ENCODE results near the gene HECTD4.
"Not testable (repeated sequence)": the region's sequence is repeated elsewhere in the genome, so short reads cannot be mapped to it uniquely, and the experiment has no call there.

HECTD4 gene

DNA sequence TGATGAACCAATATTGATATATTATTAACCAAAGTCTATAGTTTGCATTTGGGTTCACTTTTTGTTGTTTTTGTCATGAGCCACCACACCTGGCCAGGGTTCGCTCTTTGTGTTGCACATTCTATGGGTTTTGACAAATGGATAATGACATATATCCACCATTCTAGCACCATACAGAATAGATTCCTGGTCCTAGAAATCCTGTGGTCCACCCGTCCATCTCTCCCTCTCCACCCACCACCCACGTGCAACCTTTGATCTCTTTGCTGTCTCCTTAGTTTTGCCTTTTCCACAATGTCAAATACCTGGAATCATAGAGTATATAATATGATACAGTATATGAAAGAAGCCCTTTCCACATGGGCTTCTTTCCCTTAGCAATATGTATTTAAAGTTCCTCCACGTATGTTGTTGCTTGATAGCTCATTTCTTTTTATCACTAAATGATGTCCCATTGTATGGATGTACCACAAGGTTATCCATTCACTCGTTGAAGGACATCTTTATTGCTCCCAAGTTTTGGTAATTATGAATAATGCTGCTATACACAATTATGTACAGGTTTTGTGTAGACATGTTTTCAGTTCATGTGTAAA lies 19.8 kb upstream of the HECTD4 start:
- no peak for DNase-seq

DNA sequence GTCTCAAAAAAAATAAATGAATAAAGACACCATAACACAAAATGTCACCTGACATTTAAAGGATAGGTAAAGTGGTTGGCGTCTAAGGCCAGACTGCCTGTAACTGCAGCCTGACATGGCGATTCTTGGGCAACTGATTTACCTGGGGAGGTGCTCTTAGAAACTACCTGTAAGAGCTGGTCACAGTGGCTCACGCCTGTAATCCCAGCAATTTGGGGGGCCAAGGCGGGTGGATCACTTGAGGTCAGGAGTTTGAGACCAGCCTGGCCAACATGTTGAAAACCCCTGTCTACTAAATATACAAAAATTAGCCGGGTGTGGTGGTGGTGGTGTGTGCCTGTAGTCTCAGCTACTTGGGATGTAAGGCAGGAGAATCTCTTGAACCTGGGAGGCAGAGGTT lies 18.8 kb upstream of the HECTD4 start:
- no peak for DNase-seq

DNA sequence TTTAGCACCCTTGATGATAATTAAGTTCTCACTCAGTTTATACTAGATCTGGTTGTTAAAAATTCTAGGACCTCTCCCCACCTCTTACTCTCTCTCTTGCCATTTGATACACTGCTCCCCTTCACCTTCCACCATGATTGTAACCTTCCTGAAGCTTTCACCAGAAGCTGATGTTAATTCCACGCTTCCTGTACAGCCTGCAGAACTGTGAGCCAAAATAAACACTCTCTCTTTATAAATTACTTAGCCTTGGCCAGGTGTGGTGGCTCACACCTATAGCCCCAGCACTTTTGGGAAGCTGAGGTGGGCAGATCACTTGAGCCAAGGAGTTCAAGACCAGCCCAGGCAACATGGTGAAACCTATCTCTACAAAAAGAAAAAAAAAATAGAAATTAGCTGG lies 11.1 kb upstream of the HECTD4 start:
- no peak for DNase-seq

DNA sequence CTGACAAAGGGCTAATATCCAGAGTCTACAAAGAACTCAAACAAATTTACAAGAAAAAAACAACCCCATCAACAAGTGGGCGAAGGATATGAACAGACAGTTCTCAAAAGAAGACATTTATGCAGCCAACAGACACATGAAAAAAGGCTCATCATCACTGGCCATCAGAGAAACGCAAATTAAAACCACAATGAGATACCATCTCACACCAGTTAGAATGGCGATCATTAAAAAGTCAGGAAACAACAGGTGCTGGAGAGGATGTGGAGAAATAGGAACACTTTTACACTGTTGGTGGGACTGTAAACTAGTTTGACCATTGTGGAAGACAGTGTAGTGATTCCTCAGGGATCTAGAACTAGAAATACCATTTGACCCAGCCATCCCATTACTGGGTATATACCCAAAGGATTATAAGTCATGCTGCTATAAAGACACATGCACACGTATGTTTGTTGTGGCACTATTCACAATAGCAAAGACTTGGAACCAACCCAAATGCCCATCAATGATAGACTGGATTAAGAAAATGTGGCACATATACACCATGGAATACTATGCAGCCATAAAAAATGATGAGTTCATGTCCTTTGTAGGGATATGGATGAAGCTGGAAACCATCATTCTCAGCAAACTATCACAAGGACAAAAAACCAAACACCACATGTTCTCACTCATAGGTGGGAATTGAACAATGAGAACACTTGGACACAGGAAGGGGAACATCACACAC lies 7.9 kb upstream of the HECTD4 start:
- not testable (repeated sequence) for DNase-seq

DNA sequence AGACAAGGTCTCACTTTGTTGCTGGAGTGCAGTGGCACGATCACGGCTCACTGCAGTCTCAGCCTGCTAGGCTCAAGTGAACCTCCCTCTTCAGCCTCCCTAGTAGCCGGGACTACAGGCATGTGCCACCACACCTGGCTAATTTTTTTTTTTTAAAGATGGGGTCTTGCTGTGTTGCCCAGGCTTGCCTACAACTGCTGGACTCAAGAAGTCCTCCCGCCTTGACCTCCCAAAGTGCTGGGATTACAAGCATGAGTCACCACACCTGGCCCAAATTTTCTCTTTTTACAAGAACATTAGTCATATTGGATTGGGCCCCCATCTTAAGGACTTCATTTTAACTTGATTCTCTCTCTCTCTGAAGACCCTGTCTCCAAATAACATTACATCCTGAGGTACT lies 7.0 kb upstream of the HECTD4 start:
- DNase-seq = no peak

DNA sequence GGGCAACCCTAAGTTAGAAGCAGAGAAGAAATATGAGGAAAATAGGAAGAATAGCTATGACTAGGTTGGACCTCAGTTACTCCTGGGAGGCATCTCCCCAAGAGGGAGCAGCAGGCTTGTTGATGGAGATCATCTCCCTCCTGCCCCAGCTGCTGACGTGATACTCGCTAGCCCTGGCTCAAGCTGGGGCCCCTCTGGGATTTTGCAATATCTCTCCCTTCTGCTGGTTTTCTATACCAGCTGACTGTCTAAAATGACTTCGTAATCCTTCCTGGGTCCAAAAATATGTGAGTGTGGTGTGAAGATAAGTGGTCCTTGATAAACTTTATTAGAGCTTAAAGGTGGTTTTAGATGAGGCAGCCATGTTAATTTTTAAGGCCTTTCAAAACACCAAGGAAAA lies 4.5 kb upstream of the HECTD4 start:
- DNase-seq = no peak

DNA sequence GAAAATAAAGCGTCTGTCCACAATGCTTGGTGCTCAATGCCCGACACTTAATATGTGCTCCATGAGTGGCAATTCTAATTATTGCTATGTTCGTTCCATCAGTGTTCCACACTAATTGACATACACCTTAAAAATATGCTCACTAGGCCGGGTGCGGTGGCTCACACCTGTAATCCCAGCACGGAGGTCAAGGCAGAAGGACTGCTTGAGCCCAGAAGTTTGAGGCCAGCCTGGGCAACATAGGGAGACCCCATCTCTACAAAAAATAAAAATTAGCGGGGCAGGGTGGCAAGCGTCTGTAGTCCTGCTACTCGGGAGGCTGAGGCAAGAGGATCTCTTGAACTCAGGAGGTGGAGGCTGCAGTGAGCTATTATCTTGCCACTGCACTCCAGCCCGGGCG lies 635 bp upstream of the HECTD4 start:
- no peak for DNase-seq

DNA sequence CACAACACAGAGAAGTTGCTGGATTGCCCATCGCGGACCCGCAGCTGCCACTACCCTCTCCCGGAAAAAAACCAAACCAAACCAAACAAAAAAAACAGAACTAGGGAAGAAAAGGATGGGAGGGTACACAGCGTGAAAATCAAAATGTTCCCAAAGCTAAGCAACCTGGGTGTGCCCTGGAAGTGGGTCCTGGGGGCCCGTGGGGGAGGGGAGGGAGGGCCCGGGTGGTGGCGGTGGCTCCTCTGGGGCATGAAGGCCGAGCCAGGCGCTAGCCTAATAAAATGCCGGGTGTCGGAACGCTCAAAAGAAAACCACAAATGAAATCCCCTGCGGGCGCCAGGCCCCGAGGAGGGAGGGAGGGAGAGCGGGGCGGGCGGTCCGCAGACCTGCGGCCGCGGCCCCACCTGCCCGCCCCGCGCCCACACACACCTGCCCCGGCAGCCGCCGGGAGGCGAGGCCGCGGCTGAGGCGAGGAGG lies 787 bp downstream of the HECTD4 start:
- DNase-seq = peak; percentile 57

DNA sequence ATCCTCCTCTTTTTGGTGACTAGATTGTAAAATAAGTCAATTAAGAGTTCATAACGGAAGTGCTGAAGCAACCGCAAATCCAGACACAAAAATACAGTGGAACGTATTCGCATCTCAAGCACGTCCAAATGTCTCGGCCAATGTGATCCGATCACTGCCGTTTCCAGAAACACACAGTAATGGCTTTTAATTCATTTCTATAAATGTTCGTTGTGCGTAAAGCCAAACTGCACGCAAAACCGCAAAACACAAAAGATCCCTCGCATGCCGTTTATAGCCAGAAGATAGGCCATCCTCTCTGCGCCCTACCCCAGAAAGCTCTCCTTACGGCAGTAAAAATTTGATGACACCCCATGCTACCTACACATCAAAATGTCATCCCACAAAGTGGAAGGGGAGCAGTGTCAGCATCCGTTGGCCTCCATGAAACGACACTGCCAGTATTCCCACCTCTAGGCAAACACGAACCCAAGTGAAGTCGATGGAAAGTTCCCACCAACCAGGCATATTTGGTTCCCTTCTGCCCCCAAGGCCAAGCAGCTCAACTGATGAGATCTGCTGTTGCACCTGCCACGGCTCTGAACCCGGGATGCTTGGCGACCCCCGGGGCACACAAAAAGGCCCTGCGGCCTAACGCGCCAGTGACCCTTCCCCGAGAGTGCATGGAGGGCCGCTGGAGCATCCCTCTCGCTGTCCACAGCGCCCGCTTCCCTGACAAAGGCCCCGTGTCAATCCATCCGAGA lies 1.4 kb downstream of the HECTD4 start:
- DNase-seq = no peak

DNA sequence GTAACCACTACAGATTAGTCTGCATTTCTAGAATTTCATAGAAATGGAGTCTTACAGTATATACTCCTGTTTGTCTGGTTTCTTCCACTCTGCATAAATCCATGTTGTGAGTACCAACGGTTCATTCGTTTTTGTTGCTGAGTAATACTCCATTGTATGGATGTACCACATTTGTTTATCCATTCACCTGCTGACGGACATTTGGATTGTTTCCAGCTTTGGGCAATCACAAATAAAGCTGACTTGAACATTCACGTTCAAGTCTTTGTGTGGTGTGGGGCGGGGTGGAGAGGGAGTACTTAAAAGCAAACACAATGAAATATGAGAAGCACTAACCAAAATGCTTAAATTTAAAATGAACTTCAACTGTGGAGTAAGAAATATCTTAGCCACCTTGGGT lies 7.1 kb downstream of the HECTD4 start:
- no peak for DNase-seq

DNA sequence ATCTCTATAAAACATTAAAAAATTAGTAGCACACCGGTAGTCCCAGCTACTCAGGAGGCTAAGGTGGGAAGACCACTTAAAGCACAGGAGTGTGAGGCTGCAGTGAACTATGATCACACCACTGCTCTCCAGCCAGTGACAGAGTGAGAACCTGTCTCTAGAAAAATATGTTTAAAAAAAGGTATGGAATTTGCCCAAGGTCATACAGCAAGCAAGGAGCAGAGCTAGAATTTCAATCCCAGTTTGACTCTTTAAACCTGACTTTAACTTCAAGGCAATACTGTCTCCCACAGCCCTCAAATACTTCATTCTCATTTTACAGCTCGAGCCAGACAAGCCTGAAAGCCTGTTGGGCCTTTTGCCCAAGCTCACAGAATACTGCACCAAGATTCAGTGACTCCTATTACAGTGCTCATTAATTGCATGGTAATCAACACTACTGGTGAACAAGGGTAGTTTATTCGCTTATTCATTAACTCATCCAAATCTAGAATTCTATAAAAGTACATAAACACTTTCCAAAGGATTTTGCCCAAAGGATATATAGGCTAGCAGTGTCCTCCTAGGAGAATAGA lies 8.0 kb downstream of the HECTD4 start:
- no peak for DNase-seq

DNA sequence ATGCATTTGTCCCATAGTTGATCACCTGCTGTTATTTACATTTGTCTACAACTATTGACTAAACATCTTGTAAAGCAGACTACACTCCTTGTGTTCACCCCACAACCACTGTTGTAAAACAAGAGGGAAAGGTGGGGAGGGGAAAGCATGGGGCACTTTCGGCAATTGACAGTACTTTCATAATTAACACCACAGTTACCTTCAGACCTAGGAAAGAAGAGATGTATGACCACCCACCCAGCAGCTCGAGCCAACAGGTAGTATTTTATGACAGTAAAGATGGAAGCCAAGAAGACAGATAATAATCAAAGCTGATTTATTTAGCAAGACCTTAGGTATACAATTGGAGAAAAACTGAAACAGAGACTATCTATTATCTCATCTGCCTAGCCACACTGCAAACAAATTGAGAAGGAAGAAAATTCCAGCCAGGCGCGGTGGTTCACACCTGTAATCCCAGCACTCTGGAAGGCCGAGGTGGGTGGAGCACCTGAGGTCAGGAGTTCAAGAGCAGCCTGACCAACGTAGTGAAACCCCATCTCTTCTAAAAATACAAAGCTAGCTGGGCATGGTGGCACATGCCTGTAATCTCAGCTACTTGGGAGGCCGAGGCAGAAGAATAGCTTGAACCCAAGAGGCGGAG lies 11.2 kb downstream of the HECTD4 start:
- no peak for DNase-seq

DNA sequence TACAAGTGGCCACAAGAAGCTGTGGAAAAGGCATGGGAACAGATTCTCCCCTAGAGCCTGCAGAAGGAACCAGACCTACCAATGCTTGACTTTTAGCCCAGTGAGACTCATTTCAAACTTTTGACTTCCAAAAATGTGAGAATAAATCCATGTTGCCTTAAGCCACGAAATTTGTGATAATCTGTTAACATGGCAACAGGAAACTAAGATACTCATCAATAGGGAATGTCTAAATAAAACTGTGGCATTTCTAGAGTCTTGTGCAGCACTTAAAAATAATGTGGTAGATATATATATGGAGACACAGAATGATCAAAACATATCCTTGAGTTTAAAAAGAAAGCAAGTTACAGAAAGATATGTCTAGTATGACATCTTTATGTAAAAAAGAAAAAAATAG lies 12.0 kb downstream of the HECTD4 start:
- DNase-seq = no peak

DNA sequence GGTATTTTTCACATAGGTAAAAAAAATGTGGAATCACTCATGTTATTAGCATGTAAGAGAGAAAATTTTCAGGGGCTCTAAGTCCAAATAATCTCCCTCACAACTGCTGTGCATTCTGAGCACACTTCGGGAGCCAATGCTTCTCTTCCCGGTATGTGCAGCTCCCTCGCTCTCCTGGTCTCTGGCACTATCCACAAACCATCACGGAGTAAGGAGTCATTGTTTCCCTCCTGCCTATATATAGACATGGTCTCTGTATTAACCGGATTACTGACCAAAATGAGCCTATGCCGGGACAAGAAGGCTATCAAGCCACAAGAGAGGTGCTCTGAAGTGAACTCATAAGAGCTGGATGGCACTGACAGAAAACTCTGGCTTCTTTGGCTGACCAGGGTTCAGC lies 13.4 kb downstream of the HECTD4 start:
- no peak for DNase-seq

DNA sequence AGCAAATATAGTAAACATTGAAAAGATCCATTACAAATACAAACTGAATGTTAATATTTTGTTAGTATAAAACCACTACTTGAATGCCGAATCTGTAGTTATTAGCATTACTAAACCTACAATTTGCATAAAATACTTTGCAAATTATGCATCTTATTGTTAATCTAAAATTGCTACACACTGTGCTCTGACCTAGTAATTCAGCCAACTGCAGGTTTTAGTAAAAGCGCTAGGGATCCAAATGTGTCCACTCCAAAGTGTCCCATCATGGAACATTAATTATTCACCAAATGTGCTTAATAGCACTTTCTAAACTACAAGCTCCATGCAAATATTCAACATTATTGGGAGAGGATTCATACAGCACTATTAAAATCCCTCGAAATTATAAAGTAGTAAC lies 14.3 kb downstream of the HECTD4 start:
- DNase-seq = no peak

DNA sequence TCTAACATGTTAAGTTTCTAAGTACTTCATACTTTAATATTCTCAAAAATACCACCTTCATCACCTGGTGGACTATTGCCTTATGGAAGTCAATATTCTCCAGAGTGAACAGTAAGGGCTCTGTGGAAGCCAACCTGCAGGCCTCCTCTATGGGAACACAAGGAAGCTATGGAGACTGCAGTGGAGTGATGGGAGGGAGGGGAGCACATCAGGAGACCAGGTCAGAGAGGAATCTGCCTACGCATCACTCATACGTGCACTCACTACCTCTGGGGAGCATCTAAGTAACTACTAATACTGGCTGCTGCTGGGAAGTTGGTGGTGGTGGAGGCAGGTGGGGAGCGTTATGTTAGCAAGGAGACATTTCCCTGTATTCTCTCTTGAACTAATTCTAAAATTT lies 19.9 kb downstream of the HECTD4 start:
- DNase-seq = no peak

DNA sequence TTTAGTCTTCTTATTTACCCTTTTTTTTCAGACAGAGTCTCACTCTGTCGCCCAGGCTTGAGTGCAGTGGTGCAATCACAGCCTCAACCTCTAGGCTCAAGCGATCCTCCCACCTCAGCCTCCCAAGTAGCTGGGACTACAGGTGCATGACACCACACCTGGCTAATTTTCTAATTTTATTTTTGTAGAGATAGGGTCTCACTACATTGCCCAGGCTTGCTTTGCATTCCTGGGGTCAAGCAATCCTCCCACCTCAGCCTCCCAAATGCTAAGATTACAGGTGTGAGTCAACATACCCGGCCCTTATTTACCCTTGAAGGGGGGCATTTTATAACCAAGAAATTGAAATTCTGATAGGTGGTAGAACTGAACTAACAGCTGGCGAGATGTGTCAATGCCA lies 21.0 kb downstream of the HECTD4 start:
- DNase-seq = no peak

DNA sequence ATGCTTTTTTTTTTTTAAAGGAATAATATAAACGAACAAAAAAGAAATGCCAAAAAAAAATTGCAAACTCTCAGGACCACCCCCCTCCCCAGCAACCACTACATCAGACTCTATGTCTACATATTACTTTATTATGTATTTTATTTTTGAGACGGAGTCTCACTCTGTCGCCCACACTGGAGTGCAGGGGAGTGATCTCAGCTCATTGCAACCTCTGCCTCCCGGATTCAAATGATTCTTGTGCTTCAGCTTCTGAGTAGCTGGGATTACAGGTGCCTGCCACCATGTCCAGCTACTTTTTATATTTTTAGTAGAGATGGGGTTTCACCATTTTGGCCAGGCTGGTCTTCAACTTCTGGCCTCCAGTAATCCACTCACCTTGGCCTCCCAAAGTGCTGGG lies 22.9 kb downstream of the HECTD4 start:
- no peak for DNase-seq

DNA sequence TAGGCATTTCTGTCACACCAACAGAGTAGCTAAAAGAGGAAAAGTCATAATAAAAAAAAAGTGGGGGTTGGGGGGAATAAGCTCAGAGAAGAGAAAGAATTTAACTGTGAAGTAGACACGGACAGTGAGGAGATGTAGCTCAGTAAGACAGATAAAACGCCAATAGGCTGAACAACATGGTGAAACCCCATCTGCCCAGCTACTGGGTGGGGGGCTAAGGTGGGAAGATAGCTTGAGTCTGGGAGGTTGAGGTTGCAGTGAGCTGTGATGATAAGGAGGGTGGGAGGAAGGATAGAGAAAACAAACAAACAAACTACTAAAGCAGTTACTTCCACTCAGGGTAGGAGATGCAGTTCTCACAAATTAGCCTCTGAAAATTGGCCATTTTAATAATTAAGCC lies 25.0 kb downstream of the HECTD4 start:
- no peak for DNase-seq

DNA sequence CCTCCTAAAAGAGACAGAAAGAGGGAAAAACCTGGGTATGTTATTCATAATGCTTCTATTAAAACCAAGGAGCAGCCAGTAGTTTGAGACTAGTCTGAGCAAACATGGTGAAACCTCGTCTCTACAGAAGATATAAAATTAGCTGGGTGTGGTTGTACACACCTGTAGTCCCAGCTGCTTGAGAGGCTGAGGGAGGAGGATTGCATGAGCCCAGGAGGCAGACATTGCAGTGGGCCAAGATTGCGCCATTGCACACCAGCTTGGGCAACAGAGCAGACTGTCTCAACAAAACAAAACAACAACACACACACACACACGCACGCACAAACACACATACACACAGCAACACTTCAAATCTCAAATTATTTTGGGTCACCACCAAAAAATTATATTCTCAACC lies 27.8 kb downstream of the HECTD4 start:
- no peak for DNase-seq

DNA sequence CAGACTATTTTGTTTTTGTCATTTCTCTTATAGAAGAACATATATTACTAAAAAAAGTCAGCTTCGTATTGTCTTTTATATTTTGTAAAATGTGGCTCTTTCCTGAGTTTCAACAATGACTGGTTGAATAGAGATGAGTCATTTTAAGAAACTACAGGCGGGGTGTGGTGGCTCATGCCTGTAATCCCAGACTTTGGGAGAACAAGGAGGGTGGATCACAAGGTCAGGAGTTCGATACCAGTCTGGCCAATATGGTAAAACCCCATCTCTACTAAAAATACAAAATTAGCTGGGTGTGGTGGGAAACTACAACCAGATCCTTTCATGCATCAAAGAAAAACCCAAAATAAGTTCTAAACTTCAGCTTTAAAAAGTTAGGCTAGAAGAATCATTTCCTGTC lies 28.8 kb downstream of the HECTD4 start:
- no peak for DNase-seq

DNA sequence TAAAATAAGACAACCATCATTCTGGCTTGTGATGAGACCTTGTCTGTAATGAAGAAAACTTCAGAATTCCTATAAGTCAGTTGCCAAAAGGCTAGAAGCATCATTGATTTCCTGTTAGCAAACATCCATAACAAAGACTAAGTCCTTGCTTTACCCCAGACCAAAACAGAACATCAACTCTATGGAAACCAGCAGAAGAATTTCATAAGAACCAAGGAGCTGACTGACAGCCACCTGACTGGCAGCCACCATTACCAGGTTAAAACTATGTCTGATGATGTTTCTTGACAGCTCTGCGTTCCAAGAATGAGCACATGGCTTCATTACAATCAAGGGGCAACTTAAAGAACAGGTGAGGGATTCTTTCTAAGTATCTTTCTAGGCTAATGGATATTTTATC lies 29.3 kb downstream of the HECTD4 start:
- no peak for DNase-seq
